Stimulated activated CD8-positive, alpha-beta memory T cell treated with anti-CD3 and anti-CD28 coated beads, Interleukin-7, amount 100 ng/mL, for 24 hours (primary cell): ENCODE results near the gene FBXO10.
"Not testable (repeated sequence)": the region's sequence is repeated elsewhere in the genome, so short reads cannot be mapped to it uniquely, and the experiment has no call there.

Source experiments
- DNase-seq: peaks from one replicate; pipeline ENCODE4 v3.0.0-alpha.2; 2020; ENCODE audit warnings: low read depth

Gene FBXO10

GRCh38 chr9:37477443-37477842 is 98.7 kb downstream of the FBXO10 start:
- not testable (repeated sequence) for DNase-seq

- DNase-seq = no peak
These were observed 99.2 kb downstream of the FBXO10 start for GRCh38 chr9:37476930-37477329.

- no peak for DNase-seq
These were observed 101.7 kb downstream of the FBXO10 start for GRCh38 chr9:37474438-37474837.

GRCh38 chr9:37473982-37474381 is 102.2 kb downstream of the FBXO10 start:
- DNase-seq = not testable (repeated sequence)

- no peak for DNase-seq
These were observed 104.1 kb downstream of the FBXO10 start for GRCh38 chr9:37471942-37472684.

- DNase-seq = no peak
These were observed 107.6 kb downstream of the FBXO10 start for GRCh38 chr9:37468620-37469019.

GRCh38 chr9:37467530-37467929 is 108.7 kb downstream of the FBXO10 start:
- not testable (repeated sequence) for DNase-seq

- no peak for DNase-seq
These were observed 110.0 kb downstream of the FBXO10 start for GRCh38 chr9:37466037-37466709.

GRCh38 chr9:37465249-37466036 is 110.7 kb downstream of the FBXO10 start, which contains the start of gene ZBTB5:
ZBTB5 (minus strand) TSS chr9:37465450; CDS start chr9:37442551, 22,899 bp downstream.
- DNase-seq = peak; percentile 97

GRCh38 chr9:37464426-37465248 is 111.5 kb downstream of the FBXO10 start:
- DNase-seq = no peak

- DNase-seq = no peak
These were observed 112.2 kb downstream of the FBXO10 start for GRCh38 chr9:37464006-37464405.
